DOHH2 (cell line): ENCODE data around the gene TRIM9.

Experiments used
- EZH2phosphoT487 ChIP-seq: fragments of 200-600 bp; sonication (generic); IDR thresholded peaks from 2 replicates; pipeline ENCODE4 v1.6.1; 2017; ENCODE audit warnings: borderline replicate concordance, mild to moderate bottlenecking, antibody characterized with exemption, low read length, moderate library complexity, mixed read lengths
- TF ChIP-seq, protein P1 (sequence below): fragments of 200-600 bp; sonication (generic); IDR thresholded peaks from one replicate; pipeline ENCODE4 v1.5.1; 2014; ENCODE audit warnings: antibody characterized with exemption, mild to moderate bottlenecking, low read depth, low read length; ENCODE audit not compliant: poor library complexity, severe bottlenecking

DNA sequence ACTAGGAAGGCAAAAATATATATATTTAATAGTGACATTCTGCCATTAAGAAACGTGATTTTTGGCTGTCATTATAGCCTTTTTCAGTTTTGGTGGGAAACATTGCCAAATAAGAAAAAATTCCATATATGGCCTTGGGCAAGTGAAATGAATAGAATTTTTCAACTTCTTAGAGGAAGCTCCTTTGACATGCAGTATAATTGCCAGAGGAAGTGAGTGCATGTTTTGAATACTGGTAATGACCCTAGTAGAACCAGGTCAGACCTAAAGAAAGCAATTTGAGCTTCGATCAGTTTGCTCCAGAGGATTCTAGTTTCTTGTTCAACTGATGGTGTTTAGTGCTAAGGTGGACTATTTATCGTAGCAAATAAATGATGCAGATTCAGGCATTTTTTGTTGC, 26.2 kb upstream of the TRIM9 start:
- TF ChIP-seq, protein P1, sequence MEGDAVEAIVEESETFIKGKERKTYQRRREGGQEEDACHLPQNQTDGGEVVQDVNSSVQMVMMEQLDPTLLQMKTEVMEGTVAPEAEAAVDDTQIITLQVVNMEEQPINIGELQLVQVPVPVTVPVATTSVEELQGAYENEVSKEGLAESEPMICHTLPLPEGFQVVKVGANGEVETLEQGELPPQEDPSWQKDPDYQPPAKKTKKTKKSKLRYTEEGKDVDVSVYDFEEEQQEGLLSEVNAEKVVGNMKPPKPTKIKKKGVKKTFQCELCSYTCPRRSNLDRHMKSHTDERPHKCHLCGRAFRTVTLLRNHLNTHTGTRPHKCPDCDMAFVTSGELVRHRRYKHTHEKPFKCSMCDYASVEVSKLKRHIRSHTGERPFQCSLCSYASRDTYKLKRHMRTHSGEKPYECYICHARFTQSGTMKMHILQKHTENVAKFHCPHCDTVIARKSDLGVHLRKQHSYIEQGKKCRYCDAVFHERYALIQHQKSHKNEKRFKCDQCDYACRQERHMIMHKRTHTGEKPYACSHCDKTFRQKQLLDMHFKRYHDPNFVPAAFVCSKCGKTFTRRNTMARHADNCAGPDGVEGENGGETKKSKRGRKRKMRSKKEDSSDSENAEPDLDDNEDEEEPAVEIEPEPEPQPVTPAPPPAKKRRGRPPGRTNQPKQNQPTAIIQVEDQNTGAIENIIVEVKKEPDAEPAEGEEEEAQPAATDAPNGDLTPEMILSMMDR, result no peak
- no peak for TF ChIP-seq EZH2phosphoT487
